ENCODE measurements around the gene COMMD7.

COMMD7 gene

DNA sequence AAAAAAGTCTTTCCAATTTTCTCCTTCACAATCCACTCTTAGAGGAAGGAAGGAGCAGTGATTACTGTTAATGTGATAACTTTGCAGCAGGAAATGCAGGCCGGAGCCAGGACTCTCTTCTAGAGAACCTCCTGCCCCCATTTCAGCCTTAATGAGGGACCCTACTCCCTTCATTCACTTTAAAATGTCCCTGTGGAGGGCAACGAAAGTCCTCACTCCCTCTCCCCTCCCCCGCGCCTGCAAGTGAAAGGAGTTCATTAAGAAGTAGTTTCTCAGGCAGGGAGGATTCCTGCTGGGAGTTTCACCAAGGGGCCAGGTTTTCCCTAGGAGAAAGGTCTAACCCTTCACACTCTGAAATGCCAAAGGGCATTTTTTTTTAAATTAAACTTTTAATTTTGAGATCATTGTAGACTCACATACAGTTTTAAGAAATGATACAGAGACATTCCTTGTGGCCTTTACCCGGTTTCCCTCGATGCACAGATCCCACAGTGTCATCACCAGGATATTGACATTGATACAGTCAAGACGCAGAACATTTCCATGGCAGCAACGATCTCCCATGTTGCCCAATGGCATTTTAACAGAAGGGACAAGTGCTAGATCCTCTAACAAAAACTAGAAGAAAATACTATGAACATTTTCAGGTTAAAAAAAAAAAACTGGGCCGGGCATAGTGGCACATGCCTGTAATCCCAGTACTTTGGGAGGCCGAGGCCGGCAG, 6.8 kb upstream of the COMMD7 start:
- peak overlapping the region; percentile 17 for H3K9ac ChIP-seq (ENCODE audit: low read length)
- no peaks in the 10 kb centered on the region for H3K27me3 ChIP-seq (ENCODE audit: control insufficient read depth in 1 of 2, insufficient read depth in 1 of 2, low read length in 2 of 2)
- H4K8ac ChIP-seq (ENCODE audit: low read length): peak overlapping the region; percentile 93
- H3K14ac ChIP-seq (ENCODE audit: low read length in 2 of 2): peak overlapping the region in 1 of 2 experiments; percentile 28
- H3K23ac ChIP-seq (ENCODE audit: low read length in 2 of 2): no peak overlapping the region
- peak overlapping the region; percentile 82 for H2BK120ac ChIP-seq (ENCODE audit: low read depth, low read length)
- no peak overlapping the region for H3K4me3 ChIP-seq (ENCODE audit: insufficient read depth in 1 of 2, low read depth in 1 of 2, low read length in 2 of 2)
- no peak overlapping the region for H2AK5ac ChIP-seq (ENCODE audit: low read length, severe bottlenecking)
- H2BK5ac ChIP-seq (ENCODE audit: low read depth, low read length, poor library complexity, severe bottlenecking): no peak overlapping the region
- H3K79me1 ChIP-seq (replicated peaks; ENCODE audit: low read length, poor library complexity, severe bottlenecking): no peaks in the 10 kb centered on the region
- peak overlapping the region; percentile 25 for H3K27ac ChIP-seq (ENCODE audit: low read length, poor library complexity, severe bottlenecking)
- peak overlapping the region in 1 of 2 experiments; percentile 72 for H3K18ac ChIP-seq (ENCODE audit: low read depth in 1 of 2, low read length in 2 of 2)
- H3K4me2 ChIP-seq (ENCODE audit: low read length, poor library complexity, severe bottlenecking): peak overlapping the region; percentile 37
- DNase-seq: peak; percentile 79
- no peaks in the 10 kb centered on the region for H3K9me3 ChIP-seq (ENCODE audit: control insufficient read depth, low read length)
- no peaks in the 10 kb centered on the region for H3K36me3 ChIP-seq (ENCODE audit: control insufficient read depth in 1 of 2, insufficient read depth in 2 of 2, low read depth in 1 of 2, low read length in 2 of 2)
- H4K91ac ChIP-seq (ENCODE audit: low read length): peak overlapping the region; percentile 48
- H2BK12ac ChIP-seq (ENCODE audit: low read length in 2 of 2): peak overlapping the region in 1 of 2 experiments; percentile 64
- no peak overlapping the region for H3K4ac ChIP-seq (ENCODE audit: low read depth in 1 of 2, low read length in 2 of 2)
- WGBS: 44% methylated on average over 7 of the region's 11 CpGs
- peak overlapping the region; percentile 72 for H2AFZ ChIP-seq (ENCODE audit: low read depth, low read length)
- H3K4me1 ChIP-seq (ENCODE audit: control insufficient read depth, insufficient read depth, low read depth, low read length): peaks cover 10% of the 10 kb centered on the region
- no peak overlapping the region for H2BK15ac ChIP-seq (ENCODE audit: low read depth, poor library complexity, severe bottlenecking)

DNA sequence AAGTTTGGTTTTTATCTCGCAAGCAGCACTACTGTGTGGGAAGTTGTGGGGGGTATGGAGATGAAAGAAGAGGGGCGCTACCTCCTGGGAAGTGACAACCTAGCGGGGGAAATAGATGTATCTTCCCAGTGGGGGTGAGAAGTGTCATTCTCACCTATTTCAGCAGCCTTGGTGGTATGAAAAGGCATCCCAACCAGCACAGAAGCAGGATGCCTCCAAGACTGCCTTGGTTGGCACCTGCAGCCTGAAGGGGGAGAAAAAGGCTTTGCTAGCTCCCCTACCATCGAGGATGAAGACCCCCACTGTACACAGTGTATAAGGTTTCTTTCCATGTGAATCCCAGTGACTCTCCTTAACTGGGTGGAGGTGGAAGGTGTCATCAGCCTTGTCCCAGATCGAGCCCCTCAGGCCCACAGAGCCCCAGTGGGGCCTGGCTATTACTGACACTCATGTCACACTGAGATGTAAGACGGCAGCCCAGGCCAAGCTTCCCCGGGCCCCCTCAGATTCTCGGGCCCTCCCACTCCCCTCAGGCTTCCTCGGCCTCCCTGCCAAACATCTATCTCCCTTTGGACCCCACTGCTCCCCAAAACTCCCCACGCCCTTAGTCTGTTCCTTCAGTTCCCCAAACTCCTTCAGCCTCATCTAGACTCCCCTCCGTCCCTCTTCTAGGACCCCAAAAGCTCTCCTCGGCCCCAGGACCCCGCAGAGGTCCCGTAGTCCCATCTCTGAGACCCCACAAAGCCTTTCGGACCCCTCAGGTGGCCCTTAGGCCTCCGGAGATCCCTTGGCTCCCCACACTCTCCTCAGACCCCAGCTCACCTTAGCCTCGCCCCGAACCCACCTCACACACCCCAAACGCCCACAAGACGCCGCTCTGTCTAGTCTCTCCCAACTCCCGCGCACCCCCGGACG, 688 bp downstream of the COMMD7 start:
- Histone ChIP-seq H3K36me3 (ENCODE audit: control insufficient read depth in 1 of 2, insufficient read depth in 2 of 2, low read depth in 1 of 2, low read length in 2 of 2) (no peaks in the 10 kb centered on the region), H3K27ac (ENCODE audit: low read length, poor library complexity, severe bottlenecking) (peak overlapping the region; percentile 28), H3K9me3 (ENCODE audit: control insufficient read depth, low read length) (no peaks in the 10 kb centered on the region), H2BK12ac (ENCODE audit: low read length in 2 of 2) (peak overlapping the region; percentile 75 to 94), H3K79me1 (replicated peaks; ENCODE audit: low read length, poor library complexity, severe bottlenecking) (peaks cover 16% of the 10 kb centered on the region), H3K27me3 (ENCODE audit: control insufficient read depth in 1 of 2, insufficient read depth in 1 of 2, low read length in 2 of 2) (no peaks in the 10 kb centered on the region), H3K23ac (ENCODE audit: low read length in 2 of 2) (no peak overlapping the region), H3K4me2 (ENCODE audit: low read length, poor library complexity, severe bottlenecking) (peak overlapping the region; percentile 97), H3K9ac (ENCODE audit: low read length) (peak overlapping the region; percentile 93), H2BK5ac (ENCODE audit: low read depth, low read length, poor library complexity, severe bottlenecking) (peak overlapping the region; percentile 62), H4K8ac (ENCODE audit: low read length) (peak overlapping the region; percentile 86), H3K4ac (ENCODE audit: low read depth in 1 of 2, low read length in 2 of 2) (peak overlapping the region; percentile 89 to 95), H3K18ac (ENCODE audit: low read depth in 1 of 2, low read length in 2 of 2) (peak overlapping the region; percentile 88 to 99), H2AFZ (ENCODE audit: low read depth, low read length) (peak overlapping the region; percentile 78), H3K4me1 (ENCODE audit: control insufficient read depth, insufficient read depth, low read depth, low read length) (peaks cover 22% of the 10 kb centered on the region), H3K14ac (ENCODE audit: low read length in 2 of 2) (peak overlapping the region in 1 of 2 experiments; percentile 65), H4K91ac (ENCODE audit: low read length) (peak overlapping the region; percentile 78), H2BK15ac (ENCODE audit: low read depth, poor library complexity, severe bottlenecking) (peak overlapping the region; percentile 93), H2BK120ac (ENCODE audit: low read depth, low read length) (peak overlapping the region; percentile 71), H2AK5ac (ENCODE audit: low read length, severe bottlenecking) (peak overlapping the region; percentile 44), H3K4me3 (ENCODE audit: insufficient read depth in 1 of 2, low read depth in 1 of 2, low read length in 2 of 2) (peak overlapping the region; percentile 77 to 93)
- WGBS: 18% methylated on average over 24 of the region's 25 CpGs
- no peak for DNase-seq

DNA sequence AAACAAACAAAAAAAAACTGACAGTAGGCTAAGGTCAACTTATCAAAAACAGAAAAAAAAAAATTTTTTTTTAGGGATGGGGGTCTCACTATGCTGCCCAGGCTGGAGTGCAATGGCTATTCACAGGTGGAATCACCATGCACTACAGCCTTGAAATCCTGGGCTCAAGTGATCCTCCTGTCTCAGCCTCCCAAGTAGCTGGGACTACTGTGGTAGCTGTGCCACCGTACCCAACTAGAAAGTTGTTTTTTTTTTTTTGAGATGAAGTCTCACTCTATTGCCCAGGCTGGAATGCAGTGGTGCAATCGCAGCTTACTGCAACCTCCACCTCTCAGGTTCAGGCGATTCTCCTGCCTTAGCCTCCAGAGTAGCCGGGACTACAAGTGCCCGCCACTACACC, 2.1 kb downstream of the COMMD7 start:
- no peak overlapping the region for H2AK5ac ChIP-seq (ENCODE audit: low read length, severe bottlenecking)
- H2BK12ac ChIP-seq (ENCODE audit: low read length in 2 of 2): no peak overlapping the region
- no peak overlapping the region for H2BK120ac ChIP-seq (ENCODE audit: low read depth, low read length)
- no peak overlapping the region for H3K18ac ChIP-seq (ENCODE audit: low read depth in 1 of 2, low read length in 2 of 2)
- H3K79me1 ChIP-seq (replicated peaks; ENCODE audit: low read length, poor library complexity, severe bottlenecking): peaks cover 21% of the 10 kb centered on the region
- no peak overlapping the region for H3K14ac ChIP-seq (ENCODE audit: low read length in 2 of 2)
- no peak overlapping the region for H3K27ac ChIP-seq (ENCODE audit: low read length, poor library complexity, severe bottlenecking)
- H2AFZ ChIP-seq (ENCODE audit: low read depth, low read length): no peak overlapping the region
- H4K91ac ChIP-seq (ENCODE audit: low read length): no peak overlapping the region
- DNase-seq: no peak
- H3K4me2 ChIP-seq (ENCODE audit: low read length, poor library complexity, severe bottlenecking): no peak overlapping the region
- H2BK5ac ChIP-seq (ENCODE audit: low read depth, low read length, poor library complexity, severe bottlenecking): no peak overlapping the region
- no peak overlapping the region for H3K23ac ChIP-seq (ENCODE audit: low read length in 2 of 2)
- no peaks in the 10 kb centered on the region for H3K27me3 ChIP-seq (ENCODE audit: control insufficient read depth in 1 of 2, insufficient read depth in 1 of 2, low read length in 2 of 2)
- 100% methylated on average over 4 of the region's 5 CpGs for WGBS
- no peak overlapping the region for H3K4ac ChIP-seq (ENCODE audit: low read depth in 1 of 2, low read length in 2 of 2)
- H2BK15ac ChIP-seq (ENCODE audit: low read depth, poor library complexity, severe bottlenecking): no peak overlapping the region
- H3K4me3 ChIP-seq (ENCODE audit: insufficient read depth in 1 of 2, low read depth in 1 of 2, low read length in 2 of 2): no peak overlapping the region
- no peak overlapping the region for H4K8ac ChIP-seq (ENCODE audit: low read length)
- H3K4me1 ChIP-seq (ENCODE audit: control insufficient read depth, insufficient read depth, low read depth, low read length): peaks cover 23% of the 10 kb centered on the region
- H3K9ac ChIP-seq (ENCODE audit: low read length): no peak overlapping the region
- no peaks in the 10 kb centered on the region for H3K36me3 ChIP-seq (ENCODE audit: control insufficient read depth in 1 of 2, insufficient read depth in 2 of 2, low read depth in 1 of 2, low read length in 2 of 2)
- no peaks in the 10 kb centered on the region for H3K9me3 ChIP-seq (ENCODE audit: control insufficient read depth, low read length)
